ENCODE data around the gene OAS3.
"Not testable (repeated sequence)": the region's sequence is repeated elsewhere in the genome, so short reads cannot be mapped to it uniquely, and the experiment has no call there.

The OAS3 gene

GRCh38 chr12:112937741-112938719 lies at the start of gene OAS3:
Gene OAS3 (plus strand): TSS chr12:112938474. CDS start chr12:112938531, 57 bp downstream.
- peak; percentile 79 to 84 for DNase-seq

- DNase-seq: no peak
These were observed 46.9 kb upstream of the OAS3 start for GRCh38 chr12:112891093-112892024.

GRCh38 chr12:112892856-112893255 lies 45.4 kb upstream of the OAS3 start:
- no peak for DNase-seq

- DNase-seq: no peak
These were observed 44.1 kb upstream of the OAS3 start for GRCh38 chr12:112894128-112894527.

- DNase-seq: no peak
These were observed 39.9 kb upstream of the OAS3 start for GRCh38 chr12:112898380-112898779.

- DNase-seq: peak; percentile 29 to 62
These were observed 37.8 kb upstream of the OAS3 start for GRCh38 chr12:112900298-112901145.

GRCh38 chr12:112901271-112901670 lies 37.0 kb upstream of the OAS3 start:
- DNase-seq: no peak

GRCh38 chr12:112904571-112904970 lies 33.7 kb upstream of the OAS3 start:
- no peak for DNase-seq

GRCh38 chr12:112905451-112906089 lies 32.7 kb upstream of the OAS3 start:
- DNase-seq: no peak

GRCh38 chr12:112906712-112907414 lies 31.4 kb upstream of the OAS3 start, which contains the start of gene OAS1:
Gene OAS1 (plus strand): TSS chr12:112906962. CDS start chr12:112907040, 78 bp downstream.
- DNase-seq: peak; percentile 23 to 52

GRCh38 chr12:112907415-112908157 lies 30.7 kb upstream of the OAS3 start:
- DNase-seq: peak in 1 of 2 donors; percentile 22

GRCh38 chr12:112908548-112908947 lies 29.7 kb upstream of the OAS3 start:
- no peak for DNase-seq

- DNase-seq: no peak
These were observed 28.6 kb upstream of the OAS3 start for GRCh38 chr12:112909693-112910092.

GRCh38 chr12:112913038-112913688 lies 25.1 kb upstream of the OAS3 start:
- DNase-seq: no peak

GRCh38 chr12:112913888-112914287 lies 24.4 kb upstream of the OAS3 start:
- not testable (repeated sequence) for DNase-seq

- DNase-seq: no peak
These were observed 22.0 kb upstream of the OAS3 start for GRCh38 chr12:112916270-112916669.

GRCh38 chr12:112919121-112919520 lies 19.2 kb upstream of the OAS3 start:
- DNase-seq: no peak

GRCh38 chr12:112924986-112925385 lies 13.3 kb upstream of the OAS3 start:
- no peak for DNase-seq

GRCh38 chr12:112926416-112927033 lies 11.7 kb upstream of the OAS3 start:
- DNase-seq: not testable (repeated sequence)

All from CD4-positive, alpha-beta T cell treated with Interleukin-1 beta for 1 hour (primary cell).